CD4-positive, alpha-beta T cell (primary cell): Measurements from ENCODE around the gene TMF1. TPM values are rescaled to one million over a fixed set of nuclear protein-coding genes. Genes with fewer than 3 reads are reported as not detected.

Source experiments
- ATAC-seq: fragments of 200-7000 bp; cut with Tn5 transposase; one replicate; pipeline ENCODE4 v1.10.0; 2022; ENCODE audit warnings: mild to moderate bottlenecking; ENCODE audit not compliant: poor library complexity
- CTCF ChIA-PET: fragments of 350-600 bp; sonication (Branson Sonifier 250); formaldehyde crosslinking; loops from one replicate; lab custom pipeline; 2021; ENCODE audit warnings: antibody characterized with exemption, inconsistent platforms; lab: Charles Lee
- POLR2A ChIA-PET: fragments of 350-600 bp; sonication (Branson Sonifier 250); formaldehyde crosslinking; loops from one replicate; lab custom pipeline; 2021; ENCODE audit warnings: antibody characterized with exemption, inconsistent platforms; lab: Charles Lee
- DNase-seq, 14 experiments: peaks; one replicate each; pipeline ENCODE4 v3.0.0-alpha.2; 2013 to 2020; ENCODE audit warnings: mixed read lengths in 2 of 14
- H3K27ac ChIP-seq, 2 donors: one replicate each; pipeline versions ENCODE4 v1.5.1 to v1.7.0; 2013; ENCODE audit warnings: low read length in 2 of 2, low read depth in 1 of 2, mild to moderate bottlenecking in 1 of 2
- H3K27me3 ChIP-seq, 2 experiments: 1 replicate in 1 of 2; 2 replicates in 1 of 2; pipeline versions ENCODE4 v1.6.1 to v1.7.0; 2013; ENCODE audit warnings: low read length in 2 of 2, control low read depth in 1 of 2, mild to moderate bottlenecking in 1 of 2, moderate library complexity in 1 of 2; ENCODE audit not compliant: insufficient read depth in 2 of 2, control insufficient read depth in 1 of 2
- H3K36me3 ChIP-seq: one replicate; pipeline ENCODE4 v1.6.1; 2013; ENCODE audit warnings: low read length, control low read depth; ENCODE audit not compliant: insufficient read depth
- H3K4me1 ChIP-seq: one replicate; pipeline ENCODE4 v1.6.1; 2013; ENCODE audit warnings: low read length, control low read depth; ENCODE audit not compliant: insufficient read depth
- H3K4me3 ChIP-seq: one replicate; pipeline ENCODE4 v1.5.1; 2013; ENCODE audit warnings: mild to moderate bottlenecking, low read length, moderate library complexity
- H3K9me3 ChIP-seq, 2 experiments: 1 replicate in 1 of 2; 2 replicates in 1 of 2; pipeline versions ENCODE4 v1.6.1 to v1.7.0; 2013; ENCODE audit warnings: low read length in 2 of 2, mild to moderate bottlenecking in 2 of 2, control low read depth in 1 of 2, moderate library complexity in 1 of 2; ENCODE audit not compliant: control insufficient read depth in 1 of 2, insufficient read depth in 1 of 2
- H3K27ac Mint-ChIP-seq: one replicate; pipeline ENCODE4 v1.8.0; 2020; ENCODE audit warnings: mixed read lengths
- H3K27me3 Mint-ChIP-seq: one replicate; pipeline ENCODE4 v1.8.0; 2021; ENCODE audit warnings: mixed read lengths
- H3K36me3 Mint-ChIP-seq: one replicate; pipeline ENCODE4 v1.8.0; 2021; ENCODE audit warnings: low read depth, mixed read lengths
- H3K4me1 Mint-ChIP-seq: one replicate; pipeline ENCODE4 v1.8.0; 2021; ENCODE audit warnings: low read depth, mixed read lengths
- H3K4me3 Mint-ChIP-seq: one replicate; pipeline ENCODE4 v1.8.0; 2020; ENCODE audit warnings: mild to moderate bottlenecking, mixed read lengths
- H3K9me3 Mint-ChIP-seq: one replicate; pipeline ENCODE4 v1.8.0; 2020; ENCODE audit warnings: mixed read lengths
- CTCF ChIP-seq: fragments of 200-600 bp; IDR thresholded peaks from one replicate; pipeline ENCODE4 v1.8.0; 2022; ENCODE audit warnings: antibody characterized with exemption, mild to moderate bottlenecking
- intact Hi-C, 2 experiments: fragments of 100-400 bp; cut with DNase I in 1 of 2; cut with micrococcal nuclease in 1 of 2; formaldehyde crosslinking; loops; one replicate each; pipeline versions ENCODE4 v1.15.1 to v1.9.0; 2023 to 2025; cut with DNase I, micrococcal nuclease
- total RNA-seq, 174 experiments: library from RNA in 2 of 174; stranded (reverse) in 2 of 174; gene quantifications; one replicate each; pipeline ENCODE4 v1.2.3 and lab custom pipeline; 2021 to 2026

Gene TMF1
- total RNA-seq, 2 experiments from 2014 or later = 89.0 to 101 TPM

GRCh38 chr3:68996356-68996995, 55.7 kb downstream of the TMF1 start:
- H3K36me3 ChIP-seq = peaks cover 24% of the 10 kb centered on the region
- POLR2A ChIA-PET = interaction anchor here (0.6 to 1.3 kb wide), 2 partner anchors 17 to 364 kb away, joined by 3 to 4 read pairs; partner anchors contain the start of gene EOGT
- H3K4me1 ChIP-seq = no peaks in the 10 kb centered on the region
- H3K4me1 Mint-ChIP-seq = no peaks in the 10 kb centered on the region
- CTCF ChIA-PET = no interaction called here
- no peaks in the 10 kb centered on the region for H3K9me3 ChIP-seq
- no peak overlapping the region for H3K27ac ChIP-seq
- ATAC-seq (no peak), DNase-seq (no peak)
- H3K27me3 Mint-ChIP-seq = no peaks in the 10 kb centered on the region
- intact Hi-C loops = no loop called here
- TF ChIP-seq CTCF = no peak
- no peaks in the 10 kb centered on the region for H3K9me3 Mint-ChIP-seq
- H3K27me3 ChIP-seq = no peaks in the 10 kb centered on the region
- H3K4me3 ChIP-seq = no peak overlapping the region
- H3K4me3 Mint-ChIP-seq = no peak overlapping the region
- H3K36me3 Mint-ChIP-seq = peaks cover 92% of the 10 kb centered on the region
- H3K27ac Mint-ChIP-seq = no peak overlapping the region

- ATAC-seq (no peak), DNase-seq (no peak)
- H3K27ac Mint-ChIP-seq = no peak overlapping the region
- no peak for TF ChIP-seq CTCF
- no peaks in the 10 kb centered on the region for H3K4me1 Mint-ChIP-seq
- intact Hi-C loops = no loop called here
- Histone ChIP-seq H3K36me3 (peaks cover 29% of the 10 kb centered on the region), H3K27me3 (no peaks in the 10 kb centered on the region), H3K4me1 (no peaks in the 10 kb centered on the region), H3K9me3 (no peaks in the 10 kb centered on the region), H3K27ac (no peak overlapping the region), H3K4me3 (no peak overlapping the region)
- CTCF ChIA-PET = no interaction called here
- H3K36me3 Mint-ChIP-seq = peaks cover 75% of the 10 kb centered on the region
- no peaks in the 10 kb centered on the region for H3K27me3 Mint-ChIP-seq
- H3K4me3 Mint-ChIP-seq = no peak overlapping the region
- H3K9me3 Mint-ChIP-seq = no peaks in the 10 kb centered on the region
- POLR2A ChIA-PET = no interaction called here
These were observed 63.4 kb downstream of the TMF1 start for GRCh38 chr3:68988740-68989139.

- intact Hi-C loops = no loop called here
- H3K27me3 Mint-ChIP-seq = no peaks in the 10 kb centered on the region
- H3K9me3 Mint-ChIP-seq = no peaks in the 10 kb centered on the region
- H3K27ac Mint-ChIP-seq = no peak overlapping the region
- peaks cover 72% of the 10 kb centered on the region for H3K36me3 Mint-ChIP-seq
- ChIA-PET POLR2A (no interaction called here), CTCF (no interaction called here)
- ATAC-seq (no peak), DNase-seq (no peak)
- H3K4me3 Mint-ChIP-seq = no peak overlapping the region
- no peak for TF ChIP-seq CTCF
- H3K27me3 ChIP-seq = no peaks in the 10 kb centered on the region
- no peak overlapping the region for H3K4me3 ChIP-seq
- H3K27ac ChIP-seq = no peak overlapping the region
- H3K36me3 ChIP-seq = peaks cover 32% of the 10 kb centered on the region
- H3K4me1 Mint-ChIP-seq = no peaks in the 10 kb centered on the region
- no peaks in the 10 kb centered on the region for H3K4me1 ChIP-seq
- no peaks in the 10 kb centered on the region for H3K9me3 ChIP-seq
These were observed 64.8 kb downstream of the TMF1 start for GRCh38 chr3:68987322-68987721.
